Measurements from ENCODE around the gene RAB14.

- TF ChIP-seq CTCF (IDR thresholded peaks at IDR 0.05; ENCODE audit: poor library complexity, severe bottlenecking) (no peak), TAF1 (IDR thresholded peaks at IDR 0.05; ENCODE audit: low read depth) (no peak), MXI1 (conservative IDR thresholded peaks at IDR 0.05; ENCODE audit: poor library complexity, severe bottlenecking) (no peak), POLR2AphosphoS5 (IDR thresholded peaks at IDR 0.05) (no peak), EZH2 (IDR thresholded peaks at IDR 0.05; ENCODE audit: borderline replicate concordance, insufficient read depth, low read length, poor library complexity, severe bottlenecking) (no peak)
Measured at GRCh38 chr9:121141306-121141705, 60.4 kb downstream of the RAB14 start.
